Neural progenitor cell (in vitro differentiated cells): Measurements from ENCODE around the gene CEACAM18.

Experiments
- EZH2 ChIP-seq: fragments of 200-600 bp; sonication (generic); IDR thresholded peaks from 2 replicates; pipeline ENCODE4 v1.6.1; 2017; ENCODE audit warnings: antibody characterized with exemption, mild to moderate bottlenecking, moderate library complexity
- EZH2phosphoT487 ChIP-seq: fragments of 200-600 bp; sonication (generic); IDR thresholded peaks from 2 replicates; pipeline ENCODE4 v1.6.1; 2017; ENCODE audit warnings: antibody characterized with exemption
- TF ChIP-seq, protein P1 (sequence below): fragments of 200-600 bp; sonication (generic); IDR thresholded peaks from 2 replicates; pipeline ENCODE4 v1.5.1; 2017; ENCODE audit warnings: antibody characterized with exemption, mild to moderate bottlenecking

DNA sequence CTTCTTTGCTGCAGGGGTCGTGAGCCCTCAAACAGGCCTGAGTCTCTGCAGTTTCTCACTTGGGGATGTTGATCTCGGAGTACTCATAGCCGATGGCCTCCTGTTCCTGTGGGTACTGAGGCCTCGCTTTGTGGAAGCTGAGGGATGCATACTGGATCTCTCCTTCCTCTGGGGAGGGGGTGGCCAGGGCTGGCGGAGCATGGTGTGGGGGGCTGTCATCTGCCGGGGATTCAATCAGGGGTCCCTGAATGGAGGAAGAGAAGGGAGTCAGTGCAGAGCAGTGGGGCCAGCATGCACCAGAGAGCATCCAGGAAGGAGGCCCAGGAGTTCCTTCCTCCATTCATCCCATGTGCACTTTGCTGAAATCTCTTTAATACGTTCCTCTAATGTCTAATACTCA is 13.2 kb downstream of the CEACAM18 start:
- TF ChIP-seq, protein P1, sequence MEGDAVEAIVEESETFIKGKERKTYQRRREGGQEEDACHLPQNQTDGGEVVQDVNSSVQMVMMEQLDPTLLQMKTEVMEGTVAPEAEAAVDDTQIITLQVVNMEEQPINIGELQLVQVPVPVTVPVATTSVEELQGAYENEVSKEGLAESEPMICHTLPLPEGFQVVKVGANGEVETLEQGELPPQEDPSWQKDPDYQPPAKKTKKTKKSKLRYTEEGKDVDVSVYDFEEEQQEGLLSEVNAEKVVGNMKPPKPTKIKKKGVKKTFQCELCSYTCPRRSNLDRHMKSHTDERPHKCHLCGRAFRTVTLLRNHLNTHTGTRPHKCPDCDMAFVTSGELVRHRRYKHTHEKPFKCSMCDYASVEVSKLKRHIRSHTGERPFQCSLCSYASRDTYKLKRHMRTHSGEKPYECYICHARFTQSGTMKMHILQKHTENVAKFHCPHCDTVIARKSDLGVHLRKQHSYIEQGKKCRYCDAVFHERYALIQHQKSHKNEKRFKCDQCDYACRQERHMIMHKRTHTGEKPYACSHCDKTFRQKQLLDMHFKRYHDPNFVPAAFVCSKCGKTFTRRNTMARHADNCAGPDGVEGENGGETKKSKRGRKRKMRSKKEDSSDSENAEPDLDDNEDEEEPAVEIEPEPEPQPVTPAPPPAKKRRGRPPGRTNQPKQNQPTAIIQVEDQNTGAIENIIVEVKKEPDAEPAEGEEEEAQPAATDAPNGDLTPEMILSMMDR, result no peak
- TF ChIP-seq EZH2phosphoT487 (no peak), EZH2 (no peak)
